CD4-positive, alpha-beta T cell (primary cell): ENCODE data around the gene EFCAB8. TPM values are rescaled to one million over a fixed set of nuclear protein-coding genes. Genes with fewer than 3 reads are reported as not detected.

Experiments used
- ATAC-seq: fragments of 200-7000 bp; cut with Tn5 transposase; one replicate; pipeline ENCODE4 v1.10.0; 2022; ENCODE audit warnings: mild to moderate bottlenecking; ENCODE audit not compliant: poor library complexity
- CTCF ChIA-PET: fragments of 350-600 bp; sonication (Branson Sonifier 250); formaldehyde crosslinking; loops from one replicate; lab custom pipeline; 2021; ENCODE audit warnings: antibody characterized with exemption, inconsistent platforms; lab: Charles Lee
- POLR2A ChIA-PET: fragments of 350-600 bp; sonication (Branson Sonifier 250); formaldehyde crosslinking; loops from one replicate; lab custom pipeline; 2021; ENCODE audit warnings: antibody characterized with exemption, inconsistent platforms; lab: Charles Lee
- DNase-seq, 14 experiments: peaks; one replicate each; pipeline ENCODE4 v3.0.0-alpha.2; 2013 to 2020; ENCODE audit warnings: mixed read lengths in 2 of 14
- H3K27ac ChIP-seq, 2 donors: one replicate each; pipeline versions ENCODE4 v1.5.1 to v1.7.0; 2013; ENCODE audit warnings: low read length in 2 of 2, low read depth in 1 of 2, mild to moderate bottlenecking in 1 of 2
- H3K27me3 ChIP-seq, 2 experiments: 1 replicate in 1 of 2; 2 replicates in 1 of 2; pipeline versions ENCODE4 v1.6.1 to v1.7.0; 2013; ENCODE audit warnings: low read length in 2 of 2, control low read depth in 1 of 2, mild to moderate bottlenecking in 1 of 2, moderate library complexity in 1 of 2; ENCODE audit not compliant: insufficient read depth in 2 of 2, control insufficient read depth in 1 of 2
- H3K36me3 ChIP-seq: one replicate; pipeline ENCODE4 v1.6.1; 2013; ENCODE audit warnings: low read length, control low read depth; ENCODE audit not compliant: insufficient read depth
- H3K4me1 ChIP-seq: one replicate; pipeline ENCODE4 v1.6.1; 2013; ENCODE audit warnings: low read length, control low read depth; ENCODE audit not compliant: insufficient read depth
- H3K4me3 ChIP-seq: one replicate; pipeline ENCODE4 v1.5.1; 2013; ENCODE audit warnings: mild to moderate bottlenecking, low read length, moderate library complexity
- H3K9me3 ChIP-seq, 2 experiments: 1 replicate in 1 of 2; 2 replicates in 1 of 2; pipeline versions ENCODE4 v1.6.1 to v1.7.0; 2013; ENCODE audit warnings: low read length in 2 of 2, mild to moderate bottlenecking in 2 of 2, control low read depth in 1 of 2, moderate library complexity in 1 of 2; ENCODE audit not compliant: control insufficient read depth in 1 of 2, insufficient read depth in 1 of 2
- H3K27ac Mint-ChIP-seq: one replicate; pipeline ENCODE4 v1.8.0; 2020; ENCODE audit warnings: mixed read lengths
- H3K27me3 Mint-ChIP-seq: one replicate; pipeline ENCODE4 v1.8.0; 2021; ENCODE audit warnings: mixed read lengths
- H3K36me3 Mint-ChIP-seq: one replicate; pipeline ENCODE4 v1.8.0; 2021; ENCODE audit warnings: low read depth, mixed read lengths
- H3K4me1 Mint-ChIP-seq: one replicate; pipeline ENCODE4 v1.8.0; 2021; ENCODE audit warnings: low read depth, mixed read lengths
- H3K4me3 Mint-ChIP-seq: one replicate; pipeline ENCODE4 v1.8.0; 2020; ENCODE audit warnings: mild to moderate bottlenecking, mixed read lengths
- H3K9me3 Mint-ChIP-seq: one replicate; pipeline ENCODE4 v1.8.0; 2020; ENCODE audit warnings: mixed read lengths
- CTCF ChIP-seq: fragments of 200-600 bp; IDR thresholded peaks from one replicate; pipeline ENCODE4 v1.8.0; 2022; ENCODE audit warnings: antibody characterized with exemption, mild to moderate bottlenecking
- intact Hi-C, 2 experiments: fragments of 100-400 bp; cut with DNase I in 1 of 2; cut with micrococcal nuclease in 1 of 2; formaldehyde crosslinking; loops; one replicate each; pipeline versions ENCODE4 v1.15.1 to v1.9.0; 2023 to 2025; cut with DNase I, micrococcal nuclease
- total RNA-seq, 174 experiments: library from RNA in 2 of 174; stranded (reverse) in 2 of 174; gene quantifications; one replicate each; pipeline ENCODE4 v1.2.3 and lab custom pipeline; 2021 to 2026

EFCAB8 gene
- total RNA-seq, 2 experiments from 2014 or later = 0.81 to 2.5 TPM

GRCh38 chr20:32891926-32892660 lies 33.4 kb downstream of the EFCAB8 start:
- H3K9me3 Mint-ChIP-seq = no peaks in the 10 kb centered on the region
- no peaks in the 10 kb centered on the region for H3K36me3 ChIP-seq
- H3K9me3 ChIP-seq = no peaks in the 10 kb centered on the region
- no peak for TF ChIP-seq CTCF
- H3K4me1 ChIP-seq = no peaks in the 10 kb centered on the region
- H3K27me3 ChIP-seq = no peaks in the 10 kb centered on the region
- H3K4me3 ChIP-seq = no peak overlapping the region
- H3K4me1 Mint-ChIP-seq = no peaks in the 10 kb centered on the region
- no peaks in the 10 kb centered on the region for H3K27me3 Mint-ChIP-seq
- H3K4me3 Mint-ChIP-seq = no peak overlapping the region
- H3K36me3 Mint-ChIP-seq = no peaks in the 10 kb centered on the region
- POLR2A ChIA-PET = no interaction called here
- no peak overlapping the region for H3K27ac ChIP-seq
- intact Hi-C loops = loop anchor here in 1 of 2 experiments (5.0 kb wide), 1 partner anchor 100 kb away; no protein-coding TSS in a partner anchor
- no peak for DNase-seq
- ATAC-seq = no peak
- H3K27ac Mint-ChIP-seq = no peak overlapping the region
- CTCF ChIA-PET = no interaction called here

GRCh38 chr20:32893263-32894025 lies 34.7 kb downstream of the EFCAB8 start:
- no peaks in the 10 kb centered on the region for H3K36me3 Mint-ChIP-seq
- DNase-seq (no peak), ATAC-seq (no peak)
- no peak overlapping the region for H3K27ac ChIP-seq
- H3K4me3 ChIP-seq = no peak overlapping the region
- no peak overlapping the region for H3K4me3 Mint-ChIP-seq
- H3K4me1 Mint-ChIP-seq = no peaks in the 10 kb centered on the region
- H3K9me3 Mint-ChIP-seq = no peaks in the 10 kb centered on the region
- no peaks in the 10 kb centered on the region for H3K9me3 ChIP-seq
- CTCF ChIA-PET = no interaction called here
- H3K27me3 ChIP-seq = no peaks in the 10 kb centered on the region
- no peak overlapping the region for H3K27ac Mint-ChIP-seq
- intact Hi-C loops = loop anchor here (2.0 to 5.0 kb wide), 2 partner anchors 101 to 103 kb away; no protein-coding TSS in a partner anchor
- TF ChIP-seq CTCF = no peak
- no peaks in the 10 kb centered on the region for H3K4me1 ChIP-seq
- H3K27me3 Mint-ChIP-seq = no peaks in the 10 kb centered on the region
- no peaks in the 10 kb centered on the region for H3K36me3 ChIP-seq
- POLR2A ChIA-PET = no interaction called here

GRCh38 chr20:32894026-32894483 lies 35.3 kb downstream of the EFCAB8 start:
- Mint-ChIP-seq H3K4me3 (no peak overlapping the region), H3K9me3 (no peaks in the 10 kb centered on the region), H3K27ac (no peak overlapping the region), H3K4me1 (no peaks in the 10 kb centered on the region), H3K36me3 (no peaks in the 10 kb centered on the region), H3K27me3 (no peaks in the 10 kb centered on the region)
- DNase-seq (peak in 1 of 14 experiments; percentile 29), ATAC-seq (no peak)
- Histone ChIP-seq H3K27ac (no peak overlapping the region), H3K4me1 (no peaks in the 10 kb centered on the region), H3K36me3 (no peaks in the 10 kb centered on the region), H3K9me3 (no peaks in the 10 kb centered on the region), H3K27me3 (no peaks in the 10 kb centered on the region), H3K4me3 (no peak overlapping the region)
- ChIA-PET POLR2A (no interaction called here), CTCF (no interaction called here)
- no peak for TF ChIP-seq CTCF
- intact Hi-C loops = loop anchor here (2.0 to 5.0 kb wide), 2 partner anchors 102 to 103 kb away; no protein-coding TSS in a partner anchor
